IPS DF 6.9 (cell line): ENCODE results near the gene MTO1.

Experiments
- DNase-seq: peaks from one replicate; pipeline ENCODE4 v3.0.0-alpha.2; 2013; ENCODE audit warnings: low read depth, low spot score
- H3K27ac ChIP-seq: one replicate; pipeline ENCODE4 v1.5.1; 2013; ENCODE audit warnings: low read length, control low read depth
- H3K27me3 ChIP-seq: 2 replicates; pipeline ENCODE4 v1.6.1; 2013; ENCODE audit warnings: mild to moderate bottlenecking, low read length; ENCODE audit not compliant: control insufficient read depth, insufficient read depth
- H3K36me3 ChIP-seq: 2 replicates; pipeline ENCODE4 v1.6.1; 2013; ENCODE audit warnings: low read length; ENCODE audit not compliant: control insufficient read depth, insufficient read depth
- H3K4me1 ChIP-seq: 2 replicates; pipeline ENCODE4 v1.6.1; 2013; ENCODE audit warnings: low read length; ENCODE audit not compliant: control insufficient read depth, insufficient read depth
- H3K4me3 ChIP-seq: 2 replicates; pipeline ENCODE4 v1.5.1; 2013; ENCODE audit warnings: mild to moderate bottlenecking, low read length
- H3K9me3 ChIP-seq: 2 replicates; pipeline ENCODE4 v1.6.1; 2013; ENCODE audit warnings: low read length, inconsistent platforms; ENCODE audit not compliant: control insufficient read depth, insufficient read depth
- WGBS: extraction: QIAGEN DNeasy Blood & Tissue Kit; methylation state at CpG from one replicate; pipeline ENCODE4 v1.1.7; 2013; ENCODE audit warnings: mixed read lengths, missing lambda C conversion rate; ENCODE audit not compliant: insufficient read length, insufficient coverage; 5-methylcytosine and 5-hydroxymethylcytosine counted together

MTO1 gene

GRCh38 chr6:73461537-73462350 lies at the start of gene MTO1:
TSS of gene MTO1 (plus strand) at chr6:73461737. CDS start at chr6:73461855, 118 bp downstream.
- no peaks in the 10 kb centered on the region for H3K36me3 ChIP-seq
- H3K9me3 ChIP-seq = no peaks in the 10 kb centered on the region
- DNase-seq = no peak
- no peak within 1 kb of the TSS for H3K27ac ChIP-seq
- WGBS = no CpG with 5 or more reads among the region's 55 CpGs
- H3K4me3 ChIP-seq = peak within 1 kb of the TSS; percentile 87
- H3K4me1 ChIP-seq = no peaks in the 10 kb centered on the region
- H3K27me3 ChIP-seq = no peaks in the 10 kb centered on the region

DNA sequence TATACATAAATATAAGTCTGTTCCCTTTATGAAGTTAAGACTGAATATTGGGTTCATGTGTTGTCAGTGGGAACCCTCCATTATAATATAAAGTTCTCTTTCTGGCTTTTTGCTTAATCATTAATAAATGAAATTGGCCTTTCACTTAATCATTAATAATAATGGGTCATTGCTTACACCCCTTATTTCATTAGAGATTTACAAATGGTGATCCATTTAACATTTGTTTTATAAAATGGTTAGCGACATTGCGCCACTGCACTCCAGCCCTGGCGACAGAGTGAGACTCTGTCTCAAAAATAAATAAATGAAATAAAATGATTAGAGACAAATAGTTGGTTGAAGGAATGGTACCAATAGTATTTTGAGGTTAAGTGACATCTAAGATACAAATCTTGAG lies 48.4 kb upstream of the MTO1 start:
- no peaks in the 10 kb centered on the region for H3K27me3 ChIP-seq
- WGBS = no CpG with 5 or more reads among the region's 3 CpGs
- no peaks in the 10 kb centered on the region for H3K36me3 ChIP-seq
- no peaks in the 10 kb centered on the region for H3K9me3 ChIP-seq
- DNase-seq = no peak
- no peaks in the 10 kb centered on the region for H3K4me1 ChIP-seq
- no peak overlapping the region for H3K27ac ChIP-seq
- no peak overlapping the region for H3K4me3 ChIP-seq

DNA sequence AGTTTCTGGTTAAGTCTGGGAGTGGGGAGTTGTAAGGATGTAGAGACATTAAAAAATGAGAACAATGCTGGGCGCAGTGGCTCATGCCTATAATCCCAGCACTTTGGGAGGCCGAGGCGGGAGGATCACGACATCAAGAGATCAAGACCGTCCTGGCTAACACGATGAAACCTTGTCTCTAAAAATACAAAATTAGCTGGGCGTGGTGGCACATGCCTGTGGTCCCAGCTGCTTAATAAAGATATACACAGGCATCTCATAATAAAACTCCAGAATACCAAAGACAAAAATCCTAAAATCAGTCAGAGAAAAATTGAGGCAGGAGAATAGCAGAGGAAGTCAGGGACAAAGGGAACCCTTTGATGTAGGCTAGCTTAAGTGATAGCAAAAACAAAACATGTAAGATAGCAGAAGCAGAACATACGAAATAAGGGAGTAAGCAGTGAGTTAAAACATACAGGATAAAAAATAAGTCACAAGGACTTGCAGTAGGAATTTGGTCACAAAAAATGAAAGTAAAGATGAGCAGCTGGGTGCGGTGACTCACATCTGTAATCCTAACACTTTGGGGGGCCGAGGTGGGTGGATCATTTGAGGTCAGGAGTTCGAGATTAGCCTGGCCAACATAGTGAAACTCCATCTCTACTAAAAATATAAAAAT lies 43.3 kb upstream of the MTO1 start:
- Histone ChIP-seq H3K36me3 (no peaks in the 10 kb centered on the region), H3K27ac (no peak overlapping the region), H3K27me3 (no peaks in the 10 kb centered on the region), H3K9me3 (no peaks in the 10 kb centered on the region), H3K4me3 (no peak overlapping the region), H3K4me1 (no peaks in the 10 kb centered on the region)
- WGBS = no CpG with 5 or more reads among the region's 11 CpGs
- no peak for DNase-seq

GRCh38 chr6:73421534-73421933 lies 40.0 kb upstream of the MTO1 start:
- WGBS = no CpG with 5 or more reads among the region's 2 CpGs

GRCh38 chr6:73435236-73435635 lies 26.3 kb upstream of the MTO1 start:
- 100% methylated on average over 1 of the region's 3 CpGs for WGBS
- no peak for DNase-seq
- H3K27me3 ChIP-seq = no peaks in the 10 kb centered on the region
- no peak overlapping the region for H3K27ac ChIP-seq
- H3K4me3 ChIP-seq = no peak overlapping the region
- H3K36me3 ChIP-seq = no peaks in the 10 kb centered on the region; the same call in 1 of the 2 replicates
- H3K4me1 ChIP-seq = no peaks in the 10 kb centered on the region
- H3K9me3 ChIP-seq = no peaks in the 10 kb centered on the region

More at GRCh38 chr6:73421534-73421933, 40.0 kb upstream of the MTO1 start:
- Histone ChIP-seq H3K27ac (no peak overlapping the region), H3K36me3 (no peaks in the 10 kb centered on the region; the same call in 1 of the 2 replicates), H3K4me3 (no peak overlapping the region), H3K4me1 (no peaks in the 10 kb centered on the region), H3K9me3 (no peaks in the 10 kb centered on the region), H3K27me3 (no peaks in the 10 kb centered on the region)
- DNase-seq = no peak

- Histone ChIP-seq H3K9me3 (no peaks in the 10 kb centered on the region), H3K27me3 (no peaks in the 10 kb centered on the region), H3K4me1 (no peaks in the 10 kb centered on the region), H3K27ac (no peak overlapping the region), H3K4me3 (no peak overlapping the region), H3K36me3 (no peaks in the 10 kb centered on the region; the same call in 1 of the 2 replicates)
- no CpG with 5 or more reads among the region's 3 CpGs for WGBS
- no peak for DNase-seq
These were observed 18.0 kb upstream of the MTO1 start for GRCh38 chr6:73443555-73443954.

GRCh38 chr6:73451223-73452106 lies 10.1 kb upstream of the MTO1 start:
- H3K4me1 ChIP-seq = no peaks in the 10 kb centered on the region
- DNase-seq = no peak
- H3K9me3 ChIP-seq = no peaks in the 10 kb centered on the region
- H3K27me3 ChIP-seq = no peaks in the 10 kb centered on the region
- WGBS = no CpG with 5 or more reads among the region's 79 CpGs
- peak overlapping the region; percentile 43; the same call in 1 of the 2 replicates for H3K4me3 ChIP-seq
- no peaks in the 10 kb centered on the region for H3K36me3 ChIP-seq
- no peak overlapping the region for H3K27ac ChIP-seq

DNA sequence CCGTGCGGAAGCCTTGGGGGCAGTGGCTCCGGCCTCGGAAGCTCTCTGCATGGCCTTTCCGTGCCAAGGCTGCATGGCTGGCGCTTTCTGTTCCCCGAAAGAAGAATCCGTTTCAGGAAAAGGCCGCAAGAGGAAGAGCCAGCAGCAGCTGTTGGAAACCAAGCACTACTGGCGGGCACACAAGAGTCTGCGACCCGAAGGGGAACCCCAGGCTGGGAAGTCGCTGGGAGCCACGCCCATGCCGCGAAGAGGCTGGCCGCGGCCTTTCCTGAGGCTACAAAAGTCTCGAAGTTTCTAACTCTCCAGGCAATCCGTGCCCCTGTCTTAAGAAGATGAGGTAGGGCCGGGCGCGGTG lies 9.5 kb upstream of the MTO1 start, which contains the start of gene CGAS:
Gene CGAS (minus strand): TSS at position 191 of the 355 bp plus-strand sequence. CDS start 116 bp downstream, at position 75.
- Histone ChIP-seq H3K9me3 (no peaks in the 10 kb centered on the region), H3K4me1 (no peaks in the 10 kb centered on the region), H3K4me3 (peak within 1 kb of the TSS; percentile 43; the same call in 1 of the 2 replicates), H3K27ac (no peak within 1 kb of the TSS), H3K27me3 (no peaks in the 10 kb centered on the region), H3K36me3 (no peaks in the 10 kb centered on the region)
- DNase-seq = no peak
- WGBS = no CpG with 5 or more reads among the region's 23 CpGs

- H3K4me1 ChIP-seq = no peaks in the 10 kb centered on the region
- no CpG with 5 or more reads among the region's 3 CpGs for WGBS
- H3K9me3 ChIP-seq = no peaks in the 10 kb centered on the region
- H3K27ac ChIP-seq = no peak overlapping the region
- no peaks in the 10 kb centered on the region for H3K36me3 ChIP-seq
- H3K4me3 ChIP-seq = no peak overlapping the region
- no peaks in the 10 kb centered on the region for H3K27me3 ChIP-seq
- no peak for DNase-seq
These were observed 5.5 kb upstream of the MTO1 start for GRCh38 chr6:73455865-73456629.
